HEK293 (cell line): ENCODE results near the gene PRKG1.

Experiments
- IKZF3 ChIP-seq: fragments of 450-650 bp; IDR thresholded peaks from 2 replicates; pipeline ENCODE4 v1.5.0; 2018; ENCODE audit warnings: missing biosample characterization, mild to moderate bottlenecking, missing genetic modification characterization, moderate library complexity
- PRDM1 ChIP-seq: fragments of 450-650 bp; formaldehyde crosslinking; IDR thresholded peaks from 2 replicates; pipeline ENCODE4; 2016; ENCODE audit warnings: missing biosample characterization, missing genetic modification characterization
- YY1 ChIP-seq: fragments of 450-650 bp; formaldehyde crosslinking; IDR thresholded peaks from 2 replicates; pipeline ENCODE4 v1.5.1; 2018; ENCODE audit warnings: missing biosample characterization, missing genetic modification characterization
- ZNF544 ChIP-seq: fragments of 450-650 bp; formaldehyde crosslinking; IDR thresholded peaks from 2 replicates; pipeline ENCODE4 v1.5.0; 2017; ENCODE audit warnings: missing biosample characterization, missing genetic modification characterization
- TF ChIP-seq, protein P1 (sequence below): fragments of 450-650 bp; IDR thresholded peaks from 2 replicates; pipeline ENCODE4 v1.5.1; 2018; ENCODE audit warnings: missing biosample characterization, mild to moderate bottlenecking, missing genetic modification characterization
- TF ChIP-seq, protein P2 (sequence below): fragments of 450-650 bp; formaldehyde crosslinking; IDR thresholded peaks from 2 replicates; pipeline ENCODE4 v1.5.1; 2016; ENCODE audit warnings: missing biosample characterization, missing genetic modification characterization
- TF ChIP-seq, protein P3 (sequence below): fragments of 450-650 bp; IDR thresholded peaks from 2 replicates; pipeline ENCODE4 v1.5.1; 2018; ENCODE audit warnings: missing biosample characterization, missing genetic modification characterization

DNA sequence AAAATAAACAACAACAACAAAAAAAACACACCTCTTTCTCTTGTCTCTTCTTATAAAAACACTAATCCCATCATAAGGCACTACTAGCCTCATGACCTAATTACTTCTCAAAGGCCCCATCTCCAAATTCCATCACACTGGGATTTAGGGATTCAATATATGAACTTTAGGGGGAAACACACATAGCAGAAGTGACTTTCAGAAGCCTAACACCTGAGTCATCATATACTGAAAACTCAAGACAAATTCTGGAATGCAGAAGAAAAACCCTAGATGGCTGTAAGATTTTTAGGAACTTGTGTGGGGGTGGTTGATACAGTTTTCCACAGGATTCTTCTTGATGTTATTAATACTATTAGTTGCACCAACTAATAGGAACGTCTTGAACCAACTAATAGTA is 658.8 kb downstream of the PRKG1 start:
- TF ChIP-seq, protein P1, sequence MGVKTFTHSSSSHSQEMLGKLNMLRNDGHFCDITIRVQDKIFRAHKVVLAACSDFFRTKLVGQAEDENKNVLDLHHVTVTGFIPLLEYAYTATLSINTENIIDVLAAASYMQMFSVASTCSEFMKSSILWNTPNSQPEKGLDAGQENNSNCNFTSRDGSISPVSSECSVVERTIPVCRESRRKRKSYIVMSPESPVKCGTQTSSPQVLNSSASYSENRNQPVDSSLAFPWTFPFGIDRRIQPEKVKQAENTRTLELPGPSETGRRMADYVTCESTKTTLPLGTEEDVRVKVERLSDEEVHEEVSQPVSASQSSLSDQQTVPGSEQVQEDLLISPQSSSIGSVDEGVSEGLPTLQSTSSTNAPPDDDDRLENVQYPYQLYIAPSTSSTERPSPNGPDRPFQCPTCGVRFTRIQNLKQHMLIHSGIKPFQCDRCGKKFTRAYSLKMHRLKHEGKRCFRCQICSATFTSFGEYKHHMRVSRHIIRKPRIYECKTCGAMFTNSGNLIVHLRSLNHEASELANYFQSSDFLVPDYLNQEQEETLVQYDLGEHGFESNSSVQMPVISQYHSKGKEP (tag by site-specific recombination), result no peak
- no peak for TF ChIP-seq IKZF3
- TF ChIP-seq, protein P2, sequence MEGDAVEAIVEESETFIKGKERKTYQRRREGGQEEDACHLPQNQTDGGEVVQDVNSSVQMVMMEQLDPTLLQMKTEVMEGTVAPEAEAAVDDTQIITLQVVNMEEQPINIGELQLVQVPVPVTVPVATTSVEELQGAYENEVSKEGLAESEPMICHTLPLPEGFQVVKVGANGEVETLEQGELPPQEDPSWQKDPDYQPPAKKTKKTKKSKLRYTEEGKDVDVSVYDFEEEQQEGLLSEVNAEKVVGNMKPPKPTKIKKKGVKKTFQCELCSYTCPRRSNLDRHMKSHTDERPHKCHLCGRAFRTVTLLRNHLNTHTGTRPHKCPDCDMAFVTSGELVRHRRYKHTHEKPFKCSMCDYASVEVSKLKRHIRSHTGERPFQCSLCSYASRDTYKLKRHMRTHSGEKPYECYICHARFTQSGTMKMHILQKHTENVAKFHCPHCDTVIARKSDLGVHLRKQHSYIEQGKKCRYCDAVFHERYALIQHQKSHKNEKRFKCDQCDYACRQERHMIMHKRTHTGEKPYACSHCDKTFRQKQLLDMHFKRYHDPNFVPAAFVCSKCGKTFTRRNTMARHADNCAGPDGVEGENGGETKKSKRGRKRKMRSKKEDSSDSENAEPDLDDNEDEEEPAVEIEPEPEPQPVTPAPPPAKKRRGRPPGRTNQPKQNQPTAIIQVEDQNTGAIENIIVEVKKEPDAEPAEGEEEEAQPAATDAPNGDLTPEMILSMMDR (tag by site-specific recombination), result no peak
- TF ChIP-seq, protein P3, sequence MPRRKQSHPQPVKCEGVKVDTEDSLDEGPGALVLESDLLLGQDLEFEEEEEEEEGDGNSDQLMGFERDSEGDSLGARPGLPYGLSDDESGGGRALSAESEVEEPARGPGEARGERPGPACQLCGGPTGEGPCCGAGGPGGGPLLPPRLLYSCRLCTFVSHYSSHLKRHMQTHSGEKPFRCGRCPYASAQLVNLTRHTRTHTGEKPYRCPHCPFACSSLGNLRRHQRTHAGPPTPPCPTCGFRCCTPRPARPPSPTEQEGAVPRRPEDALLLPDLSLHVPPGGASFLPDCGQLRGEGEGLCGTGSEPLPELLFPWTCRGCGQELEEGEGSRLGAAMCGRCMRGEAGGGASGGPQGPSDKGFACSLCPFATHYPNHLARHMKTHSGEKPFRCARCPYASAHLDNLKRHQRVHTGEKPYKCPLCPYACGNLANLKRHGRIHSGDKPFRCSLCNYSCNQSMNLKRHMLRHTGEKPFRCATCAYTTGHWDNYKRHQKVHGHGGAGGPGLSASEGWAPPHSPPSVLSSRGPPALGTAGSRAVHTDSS (tag by site-specific recombination), result no peak
- TF ChIP-seq ZNF544 (tag by site-specific recombination), result no peak
- no peak for TF ChIP-seq YY1 (tag by site-specific recombination)
- no peak for TF ChIP-seq PRDM1 (tag by site-specific recombination)
